Smooth muscle cell (in vitro differentiated cells): ENCODE measurements around the gene TMEM158. TPM values are rescaled to one million over a fixed set of nuclear protein-coding genes. Genes with fewer than 3 reads are reported as not detected.

Experiments
- DNase-seq: peaks from one replicate; lab custom pipeline; 2025; ENCODE audit not compliant: unreplicated experiment; lab: John Stamatoyannopoulos, UW
- H2AFZ ChIP-seq: fragments of 200-600 bp; sonication (generic); 2 replicates; pipeline ENCODE4 v1.6.0; 2016; ENCODE audit warnings: antibody characterized with exemption, low read depth, mild to moderate bottlenecking
- H3F3A ChIP-seq: fragments of 200-600 bp; sonication (generic); 2 replicates; pipeline ENCODE4 v1.6.0; 2017; ENCODE audit warnings: antibody characterized with exemption, low read depth
- H3K27ac ChIP-seq: fragments of 200-600 bp; sonication (generic); 2 replicates; pipeline ENCODE4 v1.5.1; 2016; ENCODE audit warnings: low read depth, mild to moderate bottlenecking
- H3K27me3 ChIP-seq: fragments of 200-600 bp; sonication (generic); 2 replicates; pipeline ENCODE4 v1.6.1; 2016; ENCODE audit warnings: low read depth, mild to moderate bottlenecking
- H3K36me3 ChIP-seq: fragments of 200-600 bp; sonication (generic); 2 replicates; pipeline ENCODE4 v1.5.1; 2016; ENCODE audit warnings: low read depth
- H3K4me1 ChIP-seq: fragments of 200-600 bp; sonication (generic); 2 replicates; pipeline ENCODE4 v1.5.1; 2016; ENCODE audit warnings: low read depth
- H3K4me2 ChIP-seq: fragments of 200-600 bp; sonication (generic); 2 replicates; pipeline ENCODE4 v1.6.0; 2016; ENCODE audit warnings: mild to moderate bottlenecking
- H3K4me3 ChIP-seq: fragments of 200-600 bp; sonication (generic); 2 replicates; pipeline ENCODE4 v1.5.1; 2016; ENCODE audit warnings: mild to moderate bottlenecking
- H3K79me2 ChIP-seq: fragments of 200-600 bp; sonication (generic); 2 replicates; pipeline ENCODE4 v1.6.0; 2016; ENCODE audit warnings: low read depth, mild to moderate bottlenecking
- H3K9ac ChIP-seq: fragments of 200-600 bp; sonication (generic); 2 replicates; pipeline ENCODE4 v1.6.0; 2016; ENCODE audit warnings: low read depth
- H3K9me3 ChIP-seq: fragments of 200-600 bp; sonication (generic); replicated peaks from 2 replicates; pipeline ENCODE4 v1.5.1; 2016; ENCODE audit warnings: low read depth
- H4K20me1 ChIP-seq: fragments of 200-600 bp; sonication (generic); 2 replicates; pipeline ENCODE4 v1.6.0; 2016; ENCODE audit warnings: low read depth
- CTCF ChIP-seq: fragments of 200-600 bp; sonication (generic); IDR thresholded peaks from 2 replicates; pipeline ENCODE4 v1.5.1; 2017; ENCODE audit warnings: borderline replicate concordance, mild to moderate bottlenecking, antibody characterized with exemption; ENCODE audit not compliant: insufficient read depth, poor library complexity, severe bottlenecking
- WGBS: methylation state at CpG from one replicate; pipeline ENCODE4 v1.1.7; 2016; ENCODE audit warnings: low lambda C conversion rate; 5-methylcytosine and 5-hydroxymethylcytosine counted together
- polyA plus RNA-seq: library from polyadenylated mRNA; unstranded; fragments of >200 nt; fragmentation: Nextera tagmentation; extraction: Ambion mirVana; gene quantifications from 2 replicates; pipeline ENCODE4 v1.2.1, GENCODE V29; 2016
- total RNA-seq: library from RNA; depleted of rRNA; stranded (reverse); fragments of >200 nt; gene quantifications from 2 replicates; pipeline ENCODE4 v1.2.3, GENCODE V29; 2014

Gene TMEM158
- total RNA-seq (15.8 and 16.8 TPM in 2 replicates), polyA plus RNA-seq (70.9 and 76.9 TPM in 2 replicates)

- peak within 1 kb of the TSS; percentile 96 for H3K4me2 ChIP-seq
- H3K9me3 ChIP-seq, result no peaks in the 10 kb centered on the region
- H3K79me2 ChIP-seq, result peaks cover 7% of the 10 kb centered on the region
- peak; percentile 76 for DNase-seq
- peak within 1 kb of the TSS; percentile 83 for H2AFZ ChIP-seq
- peak within 1 kb of the TSS; percentile 73 for H3K9ac ChIP-seq
- H3K27ac ChIP-seq, result peak within 1 kb of the TSS; percentile 59
- peak within 1 kb of the TSS; percentile 69 for H3K4me3 ChIP-seq
- H3K27me3 ChIP-seq, result peaks cover 25% of the 10 kb centered on the region
- whole genome bisulfite sequencing, result 9% methylated on average over 11 of the region's 63 CpGs
- TF ChIP-seq CTCF, result no peak
- no peaks in the 10 kb centered on the region for H3K36me3 ChIP-seq
- H4K20me1 ChIP-seq, result no peaks in the 10 kb centered on the region
- H3K4me1 ChIP-seq, result peaks cover 29% of the 10 kb centered on the region
- H3F3A ChIP-seq, result no peaks in the 10 kb centered on the region
Measured at GRCh38 chr3:45226206-45226915, at the start of gene TMEM158. Gene TMEM158 (minus strand): TSS chr3:45226287. CDS start chr3:45226027, 260 bp downstream.

- H3K27me3 ChIP-seq, result no peaks in the 10 kb centered on the region
- no peaks in the 10 kb centered on the region for H3K36me3 ChIP-seq
- no peak overlapping the region for H3K27ac ChIP-seq
- H3K9me3 ChIP-seq, result peaks cover 10% of the 10 kb centered on the region
- H3K9ac ChIP-seq, result no peak overlapping the region
- no peak overlapping the region for H3K4me2 ChIP-seq
- 53% methylated on average over 5 of the region's 5 CpGs for WGBS
- H3F3A ChIP-seq, result no peaks in the 10 kb centered on the region
- H2AFZ ChIP-seq, result no peak overlapping the region
- DNase-seq, result no peak
- H3K79me2 ChIP-seq, result no peaks in the 10 kb centered on the region
- H3K4me1 ChIP-seq, result no peaks in the 10 kb centered on the region
- TF ChIP-seq CTCF, result no peak
- no peak overlapping the region for H3K4me3 ChIP-seq
- H4K20me1 ChIP-seq, result no peaks in the 10 kb centered on the region
Measured at GRCh38 chr3:45275006-45275704, 49.1 kb upstream of the TMEM158 start.

- no peak for DNase-seq
- Histone ChIP-seq H3K4me1 (no peaks in the 10 kb centered on the region), H3K27me3 (no peaks in the 10 kb centered on the region), H3K4me2 (no peak overlapping the region), H3F3A (no peaks in the 10 kb centered on the region), H3K4me3 (no peak overlapping the region), H4K20me1 (no peaks in the 10 kb centered on the region), H3K27ac (no peak overlapping the region), H3K9me3 (peaks cover 10% of the 10 kb centered on the region), H3K9ac (no peak overlapping the region), H2AFZ (no peak overlapping the region), H3K36me3 (no peaks in the 10 kb centered on the region), H3K79me2 (no peaks in the 10 kb centered on the region)
- WGBS, result 76% methylated on average over 4 of the region's 4 CpGs
- no peak for TF ChIP-seq CTCF
Measured at GRCh38 chr3:45273681-45274515, 47.8 kb upstream of the TMEM158 start.
